GM18870 (cell line): ENCODE results near the gene SLC5A9.

ENCODE experiments used
- ATAC-seq: cut with Tn5 transposase; IDR thresholded peaks from one replicate; pipeline ENCODE4 v1.9.1; 2021; ENCODE audit warnings: moderate library complexity; ENCODE audit not compliant: unreplicated experiment

SLC5A9 gene

DNA sequence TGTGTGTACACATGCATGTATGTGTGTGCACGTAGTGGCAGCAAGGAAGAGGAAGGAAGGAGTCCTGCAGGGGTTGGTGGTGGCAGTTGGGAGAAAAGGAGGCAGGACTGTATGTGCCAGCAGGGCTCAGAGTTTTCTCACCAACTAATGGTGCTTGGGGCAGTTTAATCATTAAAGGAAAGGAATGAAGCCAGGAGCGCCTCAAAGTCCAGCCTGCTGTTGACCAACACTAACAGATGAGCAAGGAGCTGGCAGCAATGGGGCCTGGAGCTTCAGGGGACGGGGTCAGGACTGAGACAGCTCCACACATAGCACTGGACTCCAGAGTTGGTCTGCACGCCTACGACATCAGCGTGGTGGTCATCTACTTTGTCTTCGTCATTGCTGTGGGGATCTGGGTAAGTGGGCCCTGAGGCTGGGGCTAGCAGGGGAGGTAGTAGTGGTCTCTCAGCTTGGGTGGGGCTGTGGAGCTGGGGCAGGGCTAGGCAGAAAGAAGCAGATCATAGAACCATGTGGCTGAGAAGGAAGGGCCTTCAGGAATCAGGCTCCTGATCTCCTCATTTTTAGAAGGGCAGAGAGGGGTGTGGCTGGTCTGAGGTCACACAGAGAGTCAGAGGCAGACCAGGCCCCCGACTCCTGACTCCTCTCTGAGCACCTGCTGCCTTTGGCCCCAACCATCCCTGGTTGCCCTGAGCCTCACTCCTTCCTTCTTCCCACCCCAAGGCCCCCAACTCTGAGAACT lies at the start of gene SLC5A9:
TSS of gene SLC5A9 (plus strand) at position 216 of the 742 bp plus-strand sequence. CDS start at position 237, 21 bp downstream.
- ATAC-seq: no peak

DNA sequence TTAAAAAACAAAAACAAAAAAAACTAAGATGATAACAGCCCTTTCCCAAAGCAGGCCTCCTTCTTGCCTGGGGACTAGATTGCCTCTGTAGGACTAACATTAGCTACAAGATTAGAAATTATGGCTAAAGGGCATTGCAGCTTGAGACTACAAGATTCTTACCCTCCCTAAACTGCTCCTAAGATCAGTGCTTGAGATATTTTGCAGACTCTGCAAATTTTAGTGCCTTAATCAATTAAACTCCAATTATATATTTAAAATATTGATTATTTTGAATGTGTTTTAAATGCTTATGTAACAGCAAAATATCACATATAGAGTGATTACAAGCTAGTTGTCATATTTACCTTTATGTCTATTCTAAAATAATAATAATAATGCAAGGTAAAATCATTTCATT lies 47.4 kb upstream of the SLC5A9 start:
- no peak for ATAC-seq

DNA sequence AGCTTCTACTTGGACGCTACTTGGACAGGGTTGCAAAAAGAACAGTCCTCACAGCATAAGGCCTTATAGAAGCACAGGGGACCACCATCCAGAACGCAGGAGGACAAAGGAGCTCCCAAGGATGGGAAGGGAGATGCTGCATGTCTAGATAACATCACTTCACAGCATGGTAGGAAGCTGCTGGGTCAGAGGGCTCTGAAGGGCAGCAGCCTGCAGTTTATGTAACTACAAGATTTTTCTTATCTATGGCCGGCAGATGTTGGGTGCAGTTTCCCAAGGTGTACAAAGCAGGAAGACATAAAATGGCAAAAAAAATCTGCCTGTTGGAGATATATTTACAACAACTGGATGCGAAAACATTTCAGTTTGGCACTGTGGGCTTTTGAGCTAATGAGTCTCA lies 45.3 kb upstream of the SLC5A9 start:
- ATAC-seq: no peak

DNA sequence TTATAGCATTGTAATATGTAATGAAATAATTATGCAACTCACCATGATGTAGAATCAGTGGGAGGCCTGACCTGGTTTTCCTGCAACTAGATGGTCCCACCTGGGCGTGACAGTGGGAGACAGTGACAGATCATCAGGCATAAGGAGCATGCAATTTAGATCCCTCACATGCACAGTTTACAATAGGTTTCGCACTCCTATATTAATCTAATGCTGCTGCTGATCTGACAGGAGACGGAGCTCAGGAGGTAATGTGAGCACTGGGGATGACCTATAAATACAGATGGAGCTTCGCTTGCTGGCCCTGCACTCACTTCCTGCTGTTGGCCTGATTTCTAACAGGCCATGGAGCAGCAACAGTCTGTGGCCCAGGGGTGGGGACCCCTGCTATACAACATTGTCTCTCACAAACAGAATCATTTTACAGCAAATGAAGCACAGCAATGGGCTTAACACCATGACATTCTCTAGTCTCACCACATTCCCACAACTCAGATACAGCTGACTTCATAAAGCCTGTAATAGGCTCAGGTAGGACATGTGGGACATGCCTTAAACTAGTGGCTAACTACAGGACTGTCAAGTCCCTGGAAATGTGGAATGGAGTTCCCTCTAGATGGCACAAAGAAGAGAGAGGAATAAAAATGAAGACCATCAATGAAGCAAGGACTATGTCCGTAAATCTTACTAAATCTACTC lies 40.7 kb upstream of the SLC5A9 start:
- peak; percentile 21 for ATAC-seq

DNA sequence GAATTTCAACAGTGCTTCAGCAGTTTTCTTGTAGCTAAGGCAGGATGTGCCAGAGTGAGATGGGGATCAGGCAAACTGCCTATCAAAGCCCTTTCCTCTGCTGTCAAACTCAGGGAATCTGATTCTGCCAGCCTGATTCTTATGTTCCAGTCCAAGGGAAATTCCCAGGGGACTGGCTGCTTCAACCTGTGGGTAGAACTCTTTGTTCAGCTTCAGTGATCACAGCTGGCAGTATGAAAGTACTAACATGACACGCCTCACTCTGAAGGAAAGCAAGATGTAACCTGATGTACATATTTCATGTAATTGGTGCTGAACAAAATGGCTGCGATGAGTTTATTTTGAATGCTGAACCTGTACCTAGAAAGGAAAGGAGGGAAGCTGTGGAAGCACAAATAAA lies 40.1 kb upstream of the SLC5A9 start:
- ATAC-seq: peak; percentile 69

DNA sequence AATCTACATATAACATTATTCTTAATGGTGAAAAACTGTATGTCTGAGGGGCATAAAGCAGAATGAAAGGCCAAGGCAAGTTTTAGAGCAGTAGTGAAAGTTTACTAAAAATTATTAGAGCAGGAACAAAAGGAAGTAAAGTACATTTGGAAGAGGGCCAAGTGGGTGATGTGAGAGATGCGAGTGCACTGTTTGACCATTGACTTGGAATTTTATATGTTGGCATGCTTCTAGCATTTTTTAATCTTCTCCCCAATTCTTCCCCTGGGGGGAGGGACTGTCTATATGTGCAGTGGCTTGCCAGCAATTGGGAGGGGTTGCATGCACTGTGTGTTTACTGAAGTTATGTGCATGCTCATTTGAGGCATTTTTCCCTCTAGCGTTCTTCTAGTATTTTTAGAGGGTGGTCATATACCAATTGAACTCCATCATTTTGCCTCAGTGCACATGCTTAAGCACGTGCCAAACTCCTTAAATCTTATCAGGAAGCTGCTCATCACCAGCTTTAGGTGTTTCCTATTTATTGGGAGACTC lies 36.1 kb upstream of the SLC5A9 start:
- no peak for ATAC-seq

DNA sequence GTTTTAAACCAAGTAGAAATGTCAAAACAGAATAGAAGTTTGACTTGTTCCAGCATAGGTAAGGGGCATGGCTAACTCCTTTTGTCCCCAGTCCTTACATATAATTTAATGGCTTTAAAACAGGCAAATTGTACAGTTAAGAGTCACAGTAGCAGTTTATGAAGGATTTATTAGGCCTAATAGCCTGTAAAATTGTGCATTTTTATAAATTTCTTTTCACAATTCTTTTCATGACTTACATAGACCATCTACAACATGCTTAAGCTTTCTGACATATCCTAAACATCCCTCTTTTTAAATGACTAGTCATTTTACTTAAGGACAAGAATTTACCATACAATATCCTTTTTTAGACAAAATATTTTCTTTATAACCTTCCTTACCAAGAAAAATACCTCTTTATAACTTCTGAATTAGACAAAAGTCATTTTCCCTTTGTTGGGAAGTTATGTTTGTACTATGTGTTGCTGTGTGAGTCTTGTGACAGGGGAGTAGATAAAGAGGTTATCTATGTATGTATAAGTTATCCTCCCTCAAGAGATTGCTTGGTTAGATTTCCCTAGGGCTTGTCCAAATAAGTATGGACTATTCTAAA lies 34.5 kb upstream of the SLC5A9 start:
- no peak for ATAC-seq

DNA sequence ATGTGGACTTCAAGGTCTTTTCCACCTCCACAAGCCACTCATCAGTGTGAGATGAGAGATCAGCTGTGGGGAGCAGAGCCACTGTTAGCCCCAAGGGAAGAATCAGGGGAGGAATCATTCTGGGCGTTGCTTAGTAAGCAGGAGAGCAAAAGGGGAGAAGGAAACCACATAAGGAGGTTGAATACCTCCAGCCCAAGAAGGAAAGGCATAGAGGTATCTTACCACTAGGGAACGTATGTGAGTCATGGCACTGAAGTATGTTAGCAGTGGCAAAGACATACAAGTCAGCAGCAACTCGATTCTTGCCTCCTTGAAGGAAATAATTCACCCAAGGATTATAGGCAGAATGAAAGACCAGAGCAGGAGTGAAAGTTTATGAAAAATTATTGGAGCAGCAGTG lies 31.6 kb upstream of the SLC5A9 start:
- ATAC-seq: no peak

DNA sequence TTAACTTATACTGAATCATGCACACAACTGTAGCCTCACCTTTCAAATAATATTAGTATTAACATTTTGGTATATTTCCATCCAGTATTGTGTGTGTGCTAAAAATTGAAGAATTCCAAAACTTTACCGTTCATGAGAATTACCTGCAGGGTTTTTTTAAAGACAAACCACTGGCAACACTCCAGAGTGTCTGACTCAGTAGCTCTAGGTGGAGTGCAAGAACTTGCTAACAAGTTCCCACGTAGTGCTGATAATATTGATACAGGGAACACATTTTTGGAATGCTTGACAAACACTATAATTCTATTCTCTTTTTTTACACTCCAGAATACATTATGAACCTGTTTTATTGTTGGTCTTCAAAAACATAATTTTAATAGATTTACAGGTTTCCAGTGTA lies 27.7 kb upstream of the SLC5A9 start:
- ATAC-seq: no peak

DNA sequence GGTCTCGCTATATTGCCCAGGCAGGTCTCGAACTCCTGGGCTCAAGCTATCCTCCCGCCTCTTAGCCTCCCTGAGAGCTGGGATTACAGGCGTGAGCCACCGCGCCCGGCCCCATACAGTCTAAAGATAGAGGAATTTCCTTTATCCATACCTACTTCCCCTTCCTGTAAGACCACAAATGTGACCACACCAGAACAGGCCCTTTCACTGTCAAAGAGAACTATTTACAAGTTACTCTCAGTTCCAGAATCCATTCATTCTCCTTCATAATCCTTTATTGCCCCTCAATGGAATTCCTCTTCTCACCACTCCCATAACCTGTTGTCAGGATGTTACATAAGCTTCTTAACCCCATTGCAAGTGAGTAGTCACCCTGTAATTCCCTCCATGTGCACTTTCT lies 26.3 kb upstream of the SLC5A9 start:
- no peak for ATAC-seq

DNA sequence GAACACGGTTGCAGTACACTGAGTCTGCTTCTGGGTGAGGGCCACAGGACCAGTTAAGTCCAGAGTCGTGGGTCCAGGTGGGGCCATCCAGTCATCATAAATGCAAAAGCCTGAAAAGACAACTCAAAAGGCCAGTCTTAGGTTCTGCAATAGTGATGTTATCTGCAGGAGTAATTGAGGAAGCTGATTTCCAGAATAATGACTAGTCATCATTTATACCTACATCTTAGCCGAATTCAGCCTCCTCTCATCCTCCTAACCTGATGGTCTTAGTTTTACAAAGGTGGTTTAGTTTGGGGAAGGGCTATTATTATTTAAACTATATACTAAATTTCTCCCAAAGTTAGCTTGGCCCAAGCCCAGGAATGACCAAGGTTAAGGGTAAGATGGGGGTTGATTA lies 23.5 kb upstream of the SLC5A9 start:
- ATAC-seq: no peak

DNA sequence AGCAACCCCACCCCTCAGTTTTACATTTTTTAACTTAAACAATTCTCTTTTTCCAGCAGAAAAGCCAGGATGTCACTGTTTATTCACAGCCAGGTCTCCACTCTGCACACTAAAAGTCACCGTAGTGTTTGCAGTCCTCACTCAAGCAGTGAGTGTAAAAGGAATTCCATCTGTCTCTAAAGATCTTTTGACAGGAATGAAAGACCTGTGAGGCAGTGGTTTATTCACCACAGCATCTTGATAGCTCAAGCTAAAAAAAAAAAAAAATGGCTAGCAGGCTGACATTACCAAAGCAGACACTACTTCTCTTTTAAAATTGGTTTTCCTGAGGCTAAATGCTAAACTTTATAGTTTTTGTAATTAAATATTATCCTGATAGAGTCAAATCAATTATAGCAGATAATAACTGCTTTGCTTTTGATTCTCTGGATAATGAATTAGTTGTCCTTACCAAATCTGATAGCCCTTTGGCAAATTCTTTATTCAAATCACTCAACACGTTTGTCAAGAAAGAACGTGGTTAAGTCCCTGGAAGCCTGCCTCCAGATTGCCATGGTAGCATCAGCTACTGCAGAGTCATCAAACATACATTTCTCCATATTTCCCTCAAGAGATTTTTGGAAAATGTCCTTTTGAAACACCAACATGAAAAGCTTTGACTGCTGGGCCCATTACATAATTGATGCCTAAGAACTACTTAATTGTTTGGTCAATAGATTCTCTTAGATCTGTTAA lies 22.2 kb upstream of the SLC5A9 start:
- no peak for ATAC-seq

DNA sequence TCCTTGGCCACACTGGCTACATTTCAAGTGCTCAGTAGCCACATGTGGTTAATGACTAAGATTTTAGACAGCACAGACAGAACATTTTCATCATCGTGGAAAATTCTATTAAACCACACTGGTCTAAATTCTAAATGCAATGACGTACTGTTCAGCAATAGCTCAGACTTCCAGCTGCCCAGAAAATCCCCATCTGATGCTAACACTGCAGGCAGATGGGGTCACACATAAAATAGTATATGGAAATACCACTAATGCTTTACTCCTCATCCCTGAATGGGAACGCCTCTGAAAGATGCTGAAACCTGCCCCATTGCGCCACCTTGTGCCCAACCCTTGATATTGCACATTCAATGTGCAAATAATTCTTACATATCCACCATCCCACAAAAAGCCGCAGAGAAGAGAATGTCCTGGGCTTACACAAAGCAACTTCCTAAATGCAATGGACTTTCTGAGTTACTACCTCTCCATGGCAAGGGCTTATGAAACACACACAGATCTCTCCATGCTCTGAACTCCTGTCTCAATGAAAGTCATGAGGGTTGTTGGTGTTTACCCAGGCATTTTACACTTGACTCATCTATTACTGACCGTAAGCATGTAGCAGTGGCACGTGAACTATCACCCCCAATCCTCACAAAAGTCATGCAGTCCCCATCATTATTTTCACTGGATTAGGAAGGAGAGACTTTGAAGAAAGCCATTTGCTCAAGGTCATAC lies 20.3 kb upstream of the SLC5A9 start:
- ATAC-seq: peak; percentile 64

DNA sequence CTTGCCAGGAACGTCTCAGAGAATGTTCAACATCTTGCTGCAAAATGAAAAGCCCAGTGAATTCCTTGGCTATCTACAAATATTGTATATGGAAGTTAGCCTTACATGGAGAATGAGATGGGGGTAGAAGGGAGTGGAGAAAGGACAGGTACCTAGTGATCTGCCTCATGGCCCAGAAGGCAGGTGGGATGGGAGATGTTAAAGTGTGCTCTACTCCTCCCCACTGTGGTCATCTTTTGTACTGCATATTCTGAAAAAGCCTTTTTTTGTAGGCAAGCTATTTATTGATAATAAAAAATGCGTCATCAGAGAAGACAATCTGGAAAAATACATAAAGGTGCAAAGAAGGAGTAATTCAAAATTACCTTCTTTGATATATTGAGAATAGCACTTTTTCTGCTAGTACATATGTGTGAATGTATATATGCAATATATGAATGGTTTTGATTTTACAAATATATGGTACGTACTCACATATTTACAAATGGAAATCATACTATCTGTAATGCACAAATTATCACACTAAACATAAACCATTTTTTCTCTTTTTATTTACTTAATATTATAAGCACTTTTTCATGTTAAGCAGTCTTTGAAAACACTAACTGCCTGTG lies 19.1 kb upstream of the SLC5A9 start:
- ATAC-seq: peak; percentile 63

DNA sequence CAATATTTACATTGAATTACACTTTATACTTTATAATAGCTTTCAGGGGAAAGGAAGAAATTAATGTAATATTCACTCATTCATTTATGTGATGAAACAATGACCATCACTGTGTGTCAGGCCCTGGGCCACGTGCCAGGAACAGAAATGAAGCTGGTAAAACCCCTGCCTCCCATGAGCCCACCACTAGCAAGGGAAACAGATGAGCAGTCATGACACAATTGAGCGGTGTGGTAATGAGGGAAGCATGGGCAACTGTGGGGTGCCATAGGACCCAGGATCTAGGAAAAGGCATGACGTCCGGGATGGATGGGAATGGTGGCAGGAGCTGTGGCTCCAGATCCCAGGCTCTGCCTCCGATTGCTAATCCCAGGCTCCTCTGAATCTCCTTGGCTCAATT lies 17.0 kb upstream of the SLC5A9 start:
- ATAC-seq: no peak

DNA sequence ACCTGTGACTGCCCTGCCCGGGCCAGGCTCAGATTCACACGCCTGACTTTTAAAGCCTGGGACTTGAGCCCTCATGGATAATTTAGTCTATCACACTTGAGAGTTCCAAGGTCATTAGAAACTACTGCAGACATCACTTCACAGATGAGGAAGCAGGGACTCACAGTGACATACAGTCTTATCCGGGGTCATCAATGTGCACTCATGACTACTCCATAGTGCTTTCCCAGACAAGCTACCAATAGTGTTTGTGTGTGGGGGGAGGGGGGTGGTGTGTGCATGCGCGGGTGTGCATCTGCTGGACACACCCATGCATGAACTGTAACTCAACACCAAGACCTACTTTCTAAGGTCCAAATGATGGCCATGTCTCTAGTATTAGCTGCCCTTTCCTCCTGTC lies 16.1 kb upstream of the SLC5A9 start:
- ATAC-seq: no peak

DNA sequence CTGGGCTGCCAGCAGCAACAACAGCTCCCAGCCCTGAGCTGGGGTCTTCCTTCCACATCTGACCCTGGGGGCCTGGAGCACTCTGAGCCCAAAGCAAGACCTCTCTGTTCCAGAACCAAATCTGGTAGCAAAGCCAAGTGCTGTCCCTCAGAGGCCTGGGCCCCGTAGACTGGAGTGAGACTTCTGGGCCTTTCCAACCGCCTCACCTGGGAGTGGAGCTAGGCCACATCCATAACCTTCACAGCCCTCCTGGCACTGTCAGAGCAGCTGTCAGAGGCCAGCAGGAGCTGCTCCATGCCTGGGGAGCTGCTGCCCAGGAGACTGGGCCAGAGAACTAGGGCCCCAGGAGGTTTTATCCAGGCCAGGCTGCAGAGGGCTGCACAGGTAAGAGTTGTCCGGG lies 15.4 kb upstream of the SLC5A9 start:
- ATAC-seq: no peak

DNA sequence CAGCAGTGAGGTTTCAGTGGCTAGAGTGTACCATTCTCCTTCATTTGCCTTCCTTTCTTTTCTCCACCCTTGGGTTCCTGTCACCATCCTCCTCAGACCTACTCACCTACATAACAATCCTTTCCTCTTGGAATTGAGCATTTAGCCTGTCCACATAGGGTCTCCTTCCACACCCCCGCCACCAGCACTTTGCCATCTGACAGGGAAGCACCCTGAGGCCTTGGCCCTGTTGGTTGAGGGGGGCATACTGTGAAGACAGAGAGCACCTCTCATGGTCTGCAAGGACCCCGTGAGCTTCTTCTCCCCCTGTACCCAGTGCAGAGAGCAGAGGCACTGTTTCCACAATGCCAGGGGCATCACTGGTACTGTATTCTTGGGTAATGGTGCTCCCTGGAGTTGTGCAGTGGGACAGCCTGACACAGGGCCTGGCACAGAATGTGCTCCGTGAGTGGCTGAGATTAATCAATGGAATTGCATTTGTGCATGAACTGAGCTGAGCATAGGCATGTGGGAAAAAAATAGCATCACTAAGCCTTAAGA lies 14.9 kb upstream of the SLC5A9 start:
- ATAC-seq: no peak

DNA sequence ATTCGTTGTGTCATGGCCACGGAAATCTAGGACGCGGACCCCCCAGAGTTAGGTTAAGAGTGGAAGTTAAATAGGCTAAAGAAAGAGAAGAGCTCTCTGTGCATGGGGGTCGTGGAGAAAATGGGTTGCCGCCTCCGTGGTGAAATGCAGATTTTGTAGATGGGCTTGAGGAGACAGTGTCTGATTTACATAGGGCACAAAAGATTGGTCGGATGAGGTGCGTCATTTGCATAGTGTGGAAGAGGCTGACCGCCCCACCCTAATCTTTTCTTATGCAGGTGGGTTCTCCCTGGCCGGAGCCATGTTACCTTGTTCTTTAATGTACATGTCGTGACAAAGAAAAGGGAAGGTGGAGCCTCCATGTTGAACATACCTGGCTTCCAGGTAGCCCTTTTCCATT lies 14.3 kb upstream of the SLC5A9 start:
- ATAC-seq: no peak

DNA sequence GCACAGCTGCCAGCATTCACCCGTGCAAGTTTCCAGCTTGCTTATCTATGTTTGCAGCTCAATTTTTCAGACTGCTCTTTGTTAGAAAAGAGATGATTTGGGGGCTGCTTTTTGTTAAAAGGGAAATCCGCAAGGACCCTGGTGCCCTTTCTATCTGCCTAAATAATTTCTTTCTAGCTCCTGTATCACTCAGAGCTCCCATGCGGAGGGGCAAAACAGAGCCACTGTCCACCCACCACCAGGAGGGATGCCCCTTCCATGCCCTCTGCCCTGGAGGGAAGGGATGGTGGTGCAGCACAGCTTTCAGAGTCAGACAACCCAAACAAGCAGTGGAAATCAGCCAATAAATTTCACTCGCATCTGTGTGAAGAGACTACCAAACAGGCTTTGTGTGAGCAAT lies 13.9 kb upstream of the SLC5A9 start:
- ATAC-seq: no peak
